ENCODE data around the gene KCNF1. TPM values are rescaled to one million over a fixed set of nuclear protein-coding genes. Genes with fewer than 3 reads are reported as not detected.
A peak's percentile ranks its signal among the peaks of the same experiment; 100 is the strongest.

Gene KCNF1
- total and polyA plus RNA-seq, 2 of the 8 experiments (the other 6 are each of a cell fraction or from before 2014, with no cell fraction given): 0.48 to 1.5 TPM

- Histone ChIP-seq H3K4ac (replicated peaks; ENCODE audit: insufficient read length, low read depth, low read length) (no peak overlapping the region), H3K56ac (replicated peaks; ENCODE audit: insufficient read length, low read depth, low read length) (no peak overlapping the region), H2AK5ac (ENCODE audit: low read depth, low read length) (peak overlapping the region; percentile 75; the same call in 1 of the 2 replicates), H3K23ac (ENCODE audit: insufficient read length) (no peak overlapping the region), H3K14ac (ENCODE audit: insufficient read length) (no peak overlapping the region), H2BK15ac (ENCODE audit: low read length) (peak overlapping the region; percentile 81; the same call in 1 of the 2 replicates), H4K8ac (ENCODE audit: extremely low read depth, insufficient read depth, low read length) (no peak overlapping the region), H4K5ac (ENCODE audit: insufficient read length, low read depth, low read length) (no peak overlapping the region), H3K9me3 (ENCODE audit: insufficient read depth in 2 of 2, low read depth in 1 of 2, low read length in 1 of 2) (no peaks in the 10 kb centered on the region), H3K4me2 (ENCODE audit: insufficient read depth in 1 of 2, low read depth in 2 of 2, low read length in 2 of 2) (no peak overlapping the region), H3K4me3 (ENCODE audit: extremely low read depth in 1 of 4, insufficient read depth in 2 of 4, low read depth in 3 of 4, low read length in 4 of 4) (no peak overlapping the region), H2BK5ac (ENCODE audit: low read depth, low read length) (peak overlapping the region; percentile 18), H2AFZ (ENCODE audit: low read length) (no peak overlapping the region), H3K18ac (ENCODE audit: extremely low read depth, low read length) (no peak overlapping the region; the same call in 1 of the 2 replicates), H4K91ac (replicated peaks; ENCODE audit: insufficient read length, low read length) (no peak overlapping the region), H3K23me2 (ENCODE audit: low read depth, low read length) (no peaks in the 10 kb centered on the region; the same call in 1 of the 2 replicates), H2BK120ac (replicated peaks; ENCODE audit: low read depth, low read length) (no peak overlapping the region), H4K20me1 (replicated peaks in 1 of 2; ENCODE audit: control insufficient read depth in 1 of 2, insufficient read depth in 2 of 2, low read length in 2 of 2) (no peaks in the 10 kb centered on the region), H3K36me3 (ENCODE audit: control insufficient read depth in 2 of 4, insufficient read depth in 4 of 4, low read length in 3 of 4) (no peaks in the 10 kb centered on the region), H2BK12ac (ENCODE audit: low read depth, low read length) (peak overlapping the region; percentile 60; the same call in 1 of the 2 replicates), H3K9ac (replicated peaks in 1 of 4; ENCODE audit: extremely low read depth in 1 of 4, low read depth in 3 of 4, low read length in 3 of 4) (no peak overlapping the region), H3K79me1 (ENCODE audit: low read depth, low read length) (no peaks in the 10 kb centered on the region), H3K79me2 (ENCODE audit: control insufficient read depth in 1 of 2, insufficient read depth in 2 of 2, low read length in 2 of 2) (no peaks in the 10 kb centered on the region), H2BK20ac (ENCODE audit: low read length) (peak overlapping the region; percentile 7; the same call in 1 of the 2 replicates), H3K27me3 (replicated peaks in 1 of 4; ENCODE audit: control insufficient read depth in 3 of 4, extremely low read depth in 1 of 4, insufficient read depth in 3 of 4, low read length in 3 of 4) (no peaks in the 10 kb centered on the region), H3K4me1 (replicated peaks in 1 of 4; ENCODE audit: control insufficient read depth in 3 of 4, insufficient read depth in 4 of 4, low read length in 3 of 4) (peaks cover 4 to 16% (median 11%) of the 10 kb centered on the region in 4 experiments), H3K27ac (ENCODE audit: low read depth, low read length) (no peak overlapping the region)
- ChIA-PET POLR2A (ENCODE audit: partially characterized antibody) (no interaction called here), CTCF (ENCODE audit: partially characterized antibody) (interaction anchor here (0.8 to 11.9 kb wide), 5 partner anchors 11 to 193 kb away, joined by 3 to 125 read pairs (median 6); partner anchors contain the start of gene KCNF1)
- DNase-seq (ENCODE audit: low read depth in 1 of 2, low spot score in 2 of 2) (no peak), FAIRE-seq (no peak)
- WGBS, 2 experiments (ENCODE audit: extremely low coverage in 1 of 2, insufficient coverage in 1 of 2, insufficient read length in 1 of 2, insufficient replicate concordance in 2 of 2, low coverage in 1 of 2, low lambda C conversion rate in 2 of 2, missing lambda C conversion rate in 1 of 2): 95% methylated on average over 14 of the region's 14 CpGs; no CpG with 5 or more reads in 1 of the 2 experiments
- TF ChIP-seq KDM1A (IDR thresholded peaks at IDR 0.05; ENCODE audit: borderline replicate concordance, low read length) (no peak), CREB1 (IDR thresholded peaks at IDR 0.05) (no peak), SRF (IDR thresholded peaks at IDR 0.05; ENCODE audit: low read depth, low read length) (no peak), FOSL1 (IDR thresholded peaks at IDR 0.05; ENCODE audit: insufficient read depth, low read depth, low read length) (no peak), SP4 (IDR thresholded peaks at IDR 0.05; ENCODE audit: low read length) (no peak), RAD21 (IDR thresholded peaks at IDR 0.05 in 1 of 2, conservative IDR thresholded peaks at IDR 0.05 in 1 of 2; ENCODE audit: low read depth in 2 of 2, low read length in 2 of 2) (no peak), BCL11A (IDR thresholded peaks at IDR 0.05; ENCODE audit: low read depth in 2 of 2, low read length in 2 of 2) (no peak), EP300 (IDR thresholded peaks at IDR 0.05; ENCODE audit: borderline replicate concordance in 1 of 2, low read depth in 2 of 2, low read length in 2 of 2) (no peak), POLR2A (IDR thresholded peaks at IDR 0.05; ENCODE audit: control extremely low read depth in 1 of 2, low read depth in 2 of 2, low read length in 2 of 2) (no peak), CTBP2 (IDR thresholded peaks at IDR 0.05; ENCODE audit: borderline replicate concordance, insufficient read depth, insufficient read length, low read length) (no peak)
Measured at GRCh38 chr2:10931710-10932255, 20.0 kb downstream of the KCNF1 start.
